HCEC 1CT (cell line): ENCODE measurements around the gene ERN1.
A peak's percentile ranks its signal among the peaks of the same experiment; 100 is the strongest.

Experiments
- DNase-seq: peaks from one replicate; pipeline ENCODE4 v3.0.0-alpha.2; 2017

ERN1 gene

DNA sequence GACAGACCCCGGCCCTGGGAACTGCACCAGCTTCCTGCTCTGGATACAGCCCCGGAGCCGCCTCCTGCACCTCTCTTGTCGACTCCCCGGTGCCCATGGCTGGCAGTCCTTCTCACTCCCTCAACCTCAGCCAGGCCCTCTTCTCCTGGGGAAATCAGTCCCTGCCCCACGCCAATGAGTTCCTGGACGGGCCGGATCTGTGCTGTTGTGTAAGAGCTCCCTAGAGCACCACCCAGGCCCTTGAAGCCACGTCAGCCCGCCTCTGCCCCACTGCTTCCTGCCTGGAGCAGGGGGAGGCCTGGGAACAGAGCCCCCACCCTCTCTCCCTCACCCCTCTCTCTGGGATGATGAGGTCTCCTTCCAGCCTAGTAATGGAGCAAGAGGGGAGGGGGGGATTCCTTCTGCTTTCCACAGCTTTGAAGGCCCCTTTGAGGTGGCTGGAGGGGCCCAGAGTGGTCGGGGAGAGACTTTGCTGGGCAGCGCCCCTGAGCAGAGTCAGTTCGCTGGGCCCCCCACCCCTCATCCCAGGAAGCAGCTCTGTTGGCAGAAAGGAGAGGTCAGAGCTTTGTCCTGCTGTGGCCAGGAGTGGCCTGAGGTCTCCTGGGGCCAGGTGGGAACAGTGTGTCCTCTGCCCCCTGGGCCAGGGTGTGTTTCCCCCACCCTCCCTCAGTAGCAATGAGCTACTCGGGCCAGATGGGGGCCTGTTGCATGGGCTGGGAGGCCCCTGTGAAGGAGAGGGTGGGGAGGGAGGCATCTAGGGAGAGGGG, 128.0 kb downstream of the ERN1 start:
- no peak for DNase-seq

DNA sequence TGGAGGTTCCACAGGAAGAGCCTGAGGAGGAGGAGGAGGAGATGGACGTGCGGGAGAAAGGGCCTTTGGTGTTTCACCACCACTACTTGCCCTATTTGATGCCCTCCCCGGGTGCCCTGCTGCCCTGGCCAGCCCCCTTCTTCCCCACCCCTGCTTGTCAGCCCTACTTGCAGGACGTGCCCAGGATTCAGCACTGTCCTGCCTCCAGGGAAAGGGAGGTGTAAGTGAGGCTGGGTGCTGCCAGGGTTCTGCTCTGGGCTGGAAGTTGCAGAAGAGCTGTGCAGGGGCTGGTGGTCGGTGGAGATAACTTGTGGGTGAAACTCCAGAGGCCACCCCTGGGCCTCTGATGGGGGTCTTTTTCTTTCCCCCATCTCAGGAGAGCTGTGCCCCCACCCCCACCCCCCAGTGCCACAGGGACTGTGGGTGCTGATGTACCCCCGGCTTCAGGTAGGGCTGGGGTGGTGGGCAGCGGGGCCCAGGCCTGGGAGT, 128.8 kb downstream of the ERN1 start:
- DNase-seq = no peak

DNA sequence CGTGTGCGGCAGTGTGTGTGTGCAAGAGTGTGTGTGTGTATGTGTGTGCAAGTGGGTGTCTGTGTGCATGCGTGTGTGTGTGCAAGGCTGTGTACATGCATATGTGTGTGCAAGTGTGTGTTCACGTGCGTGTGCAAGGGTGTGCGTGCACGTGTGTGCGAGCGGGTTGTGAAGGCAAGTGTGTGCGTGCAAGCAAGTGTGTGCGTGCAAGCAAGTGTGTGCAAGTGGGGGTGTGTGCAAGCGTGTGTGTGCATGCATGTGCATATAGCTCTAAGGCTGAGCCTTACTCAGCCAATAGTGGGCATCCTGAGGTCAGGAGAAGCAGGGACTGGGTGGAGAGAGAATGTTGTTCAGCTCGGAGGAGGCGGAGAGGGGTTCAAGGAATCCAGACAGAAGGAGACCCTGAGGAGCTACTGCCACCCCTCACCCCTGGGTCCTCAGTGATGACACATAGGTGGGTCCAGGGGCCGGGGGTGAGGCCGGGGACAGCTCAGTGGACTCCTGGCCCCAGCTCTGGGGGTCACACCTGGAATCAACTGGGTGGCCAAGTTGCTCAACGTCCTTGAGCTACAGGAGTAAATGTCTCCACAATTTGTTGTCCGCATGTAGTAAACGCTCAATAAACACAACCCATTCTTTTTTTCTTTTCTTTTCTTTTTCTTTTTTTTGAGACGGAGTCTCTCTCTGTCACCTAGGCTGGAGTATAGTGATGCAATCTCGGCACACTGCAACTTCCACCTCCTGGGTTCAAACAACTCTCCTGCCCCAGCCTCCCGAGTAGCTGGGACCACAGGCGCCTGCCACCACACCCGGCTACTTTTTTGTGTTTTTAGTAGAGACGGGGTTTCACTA, 130.0 kb downstream of the ERN1 start:
- DNase-seq = no peak

DNA sequence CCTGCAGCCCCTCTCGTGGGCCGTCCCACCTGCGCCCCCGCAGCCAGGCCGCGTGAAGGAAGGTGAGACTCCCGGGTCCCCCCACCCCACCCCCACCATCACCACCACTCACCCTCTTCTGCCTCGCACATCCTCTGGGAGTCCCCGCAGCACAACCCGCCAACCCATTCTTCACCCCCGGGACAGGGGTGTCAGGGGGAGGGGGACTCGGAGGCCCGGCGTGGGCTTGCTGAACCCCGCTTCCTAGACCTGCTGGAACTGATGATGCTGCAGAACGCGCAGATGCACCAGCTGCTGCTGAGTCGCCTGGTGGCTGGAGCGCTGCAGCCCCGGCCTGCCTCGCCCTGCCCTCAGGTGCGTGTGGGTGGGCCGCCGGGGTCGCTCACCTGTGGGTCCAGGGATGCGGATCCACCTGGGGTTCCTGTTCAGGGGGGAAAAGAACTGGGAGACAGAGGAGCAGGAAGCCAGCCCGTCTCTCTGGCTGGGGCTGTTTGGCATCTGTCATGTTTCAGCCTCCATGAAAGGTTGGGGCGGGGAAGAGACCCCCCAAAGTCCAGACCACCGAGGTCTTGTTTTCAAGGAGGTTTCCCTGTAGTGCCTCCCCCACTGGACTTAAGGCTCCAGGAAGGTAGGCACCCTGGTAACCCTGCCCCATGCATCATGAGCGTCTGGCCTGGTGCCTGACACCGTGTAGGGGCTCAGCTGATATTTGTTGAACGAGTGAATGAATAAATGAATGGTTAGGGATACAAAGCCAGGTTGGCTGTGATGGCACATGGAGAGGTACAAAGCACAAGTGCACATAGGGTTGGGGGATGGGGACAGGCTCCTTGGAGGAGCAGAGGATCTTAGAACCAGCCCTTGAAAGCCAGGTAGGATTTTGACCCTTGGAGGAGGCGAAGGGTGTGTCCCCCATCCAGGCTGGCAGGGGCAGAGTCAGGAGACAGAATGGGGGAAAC, 130.9 kb downstream of the ERN1 start:
- no peak for DNase-seq

DNA sequence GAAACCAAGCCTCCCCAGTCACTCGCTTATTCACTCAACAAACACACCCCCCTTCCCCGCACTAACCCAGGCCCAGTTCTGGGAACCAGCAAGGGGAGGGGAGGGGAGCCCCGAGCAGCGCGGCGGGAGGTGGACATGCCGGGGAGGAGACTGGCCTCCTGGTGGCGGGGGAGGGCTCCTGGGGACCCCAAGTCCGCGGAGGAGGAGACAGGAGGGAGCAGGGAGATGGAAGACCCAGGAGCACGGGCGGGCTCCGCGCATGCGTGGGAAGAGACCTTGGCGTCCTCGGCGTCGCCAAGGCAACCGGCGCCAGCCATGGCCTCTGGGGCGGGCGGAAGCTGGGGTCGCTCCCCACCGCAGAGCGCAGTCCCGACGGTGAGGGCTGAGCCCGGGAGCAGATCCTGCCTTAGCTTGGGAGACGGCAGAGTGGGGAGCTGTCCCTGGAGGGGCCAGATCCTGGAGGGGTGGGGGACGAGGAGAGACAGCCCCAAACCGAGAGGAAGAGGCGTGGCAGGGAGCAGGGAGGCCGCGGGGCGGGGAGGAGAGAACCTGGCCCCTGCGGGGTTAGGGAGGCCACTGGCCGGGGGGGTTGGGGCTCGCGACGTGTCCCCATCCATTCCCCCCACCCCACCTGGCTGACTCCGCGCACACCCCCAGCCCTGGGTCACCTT, 131.8 kb downstream of the ERN1 start, which contains the start of gene PRR29:
TSS of gene PRR29 (plus strand) at position 302 of the 671 bp plus-strand sequence. CDS start at position 316, 14 bp downstream.
- DNase-seq = peak; percentile 31

DNA sequence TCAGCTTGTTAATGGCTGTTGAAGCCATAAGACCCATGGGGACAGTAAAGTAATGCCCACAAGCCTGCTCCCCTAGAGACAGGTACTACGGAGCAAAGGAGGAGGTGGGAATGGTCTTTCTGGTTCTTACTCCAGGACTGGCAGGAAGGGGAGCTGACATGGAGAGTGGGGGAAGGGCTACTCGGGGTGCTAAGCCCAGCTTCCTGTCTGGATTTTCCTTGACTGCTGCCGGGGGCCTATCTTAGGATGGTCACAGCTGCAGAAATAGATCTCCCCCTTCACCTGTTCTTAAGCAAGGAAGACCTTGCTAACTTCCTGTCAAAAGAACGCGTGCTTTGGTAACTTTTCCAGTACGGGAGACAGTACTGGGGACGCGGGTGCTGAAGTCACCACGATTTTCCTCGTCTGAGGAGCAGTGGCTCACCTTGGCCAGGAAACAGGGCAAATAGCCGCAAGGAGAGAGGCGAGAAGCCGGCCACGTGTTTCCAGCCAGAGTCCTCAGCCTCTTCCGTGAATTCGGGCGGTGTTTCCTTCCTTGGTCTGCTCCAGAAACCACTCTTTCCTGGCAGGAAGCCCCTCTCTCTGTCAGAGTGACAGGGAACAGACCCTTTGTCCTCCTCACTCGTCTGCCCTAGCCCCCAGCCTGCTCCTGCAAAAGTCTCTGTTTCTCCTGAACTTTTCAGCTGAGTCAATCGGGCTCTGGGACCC, 132.4 kb downstream of the ERN1 start:
- no peak for DNase-seq

DNA sequence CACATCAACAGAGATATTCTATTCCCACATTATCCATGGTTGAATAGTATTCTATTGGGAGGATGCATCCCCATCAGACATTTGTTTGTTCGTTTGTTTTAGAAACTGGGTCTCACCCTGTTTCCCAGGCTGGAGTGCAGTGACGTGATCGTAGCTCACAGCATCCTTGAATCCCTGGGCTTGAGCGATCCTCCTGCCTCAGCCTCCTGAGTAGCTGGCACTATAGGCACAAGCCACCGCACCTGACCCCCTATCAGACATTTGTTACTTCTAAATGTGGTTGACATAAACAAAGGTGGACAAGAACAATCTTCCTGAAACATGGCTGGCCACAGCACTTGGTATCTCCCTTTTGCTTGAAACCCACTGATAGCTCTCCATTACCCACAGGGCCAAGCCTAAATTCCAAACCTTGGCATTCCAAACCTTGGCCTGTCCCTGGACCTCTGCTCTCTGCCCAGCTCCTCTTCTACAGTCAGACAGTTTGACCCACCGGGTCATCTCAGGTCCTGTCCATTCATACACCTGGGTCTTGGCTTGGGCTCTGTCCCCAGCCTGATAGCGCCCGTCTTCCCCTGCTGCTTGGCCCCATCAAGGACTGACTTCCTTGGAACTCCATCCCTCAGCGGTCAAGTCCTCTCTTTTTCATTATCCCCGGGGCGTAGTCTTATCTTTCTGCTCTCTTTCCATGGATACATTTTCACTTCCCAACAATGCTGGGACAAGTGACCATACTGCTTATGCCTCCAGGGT, 133.3 kb downstream of the ERN1 start:
- no peak for DNase-seq

DNA sequence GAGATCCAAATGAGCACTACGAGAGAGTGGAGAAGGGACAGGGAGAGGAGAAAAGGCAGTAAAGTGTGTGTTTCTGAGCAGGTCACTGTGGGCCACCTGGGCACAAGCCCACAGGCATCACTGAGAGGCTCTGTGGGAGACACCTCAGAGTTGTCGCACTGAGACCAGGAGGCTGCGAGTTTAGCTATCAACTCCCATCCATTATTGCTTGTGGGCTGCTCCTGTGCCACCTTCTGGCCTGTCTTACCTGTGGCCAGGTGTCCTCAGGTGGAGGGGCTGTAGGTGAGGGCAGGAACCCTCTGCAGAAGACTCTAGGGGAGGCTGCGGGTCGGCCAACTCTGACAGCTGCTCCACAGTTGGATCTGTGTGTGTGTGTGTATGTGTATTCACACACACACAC, 134.3 kb downstream of the ERN1 start:
- no peak for DNase-seq

DNA sequence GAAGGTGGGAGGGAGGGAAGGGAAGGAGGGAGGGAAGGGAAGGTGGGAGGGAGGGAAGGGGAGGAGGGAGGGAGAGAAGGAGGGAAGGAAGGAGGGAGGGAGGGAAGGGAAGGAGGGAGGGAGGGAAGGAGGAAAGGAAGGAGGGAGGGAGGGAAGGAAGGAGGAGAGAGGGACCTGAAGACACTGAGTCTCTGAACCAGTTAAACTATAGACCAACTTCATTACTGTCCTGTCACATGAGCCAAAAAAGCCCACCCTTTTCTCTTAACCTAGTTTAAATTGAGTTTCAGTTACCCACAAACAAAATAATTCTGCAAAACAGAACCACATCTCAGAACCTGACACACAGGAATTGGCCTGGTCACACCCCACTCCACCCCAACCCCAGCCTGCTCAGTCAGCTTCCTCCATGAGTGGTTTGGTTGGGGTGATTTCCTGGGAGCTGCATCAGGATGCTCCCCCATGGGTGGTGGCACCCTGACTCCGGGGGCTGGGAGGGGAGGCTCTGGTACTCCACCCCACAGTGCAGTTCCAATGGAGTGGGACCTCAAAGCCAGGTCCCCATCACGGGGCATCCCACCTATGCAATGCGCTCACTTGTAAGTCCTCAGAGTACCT, 136.5 kb downstream of the ERN1 start:
- no peak for DNase-seq

DNA sequence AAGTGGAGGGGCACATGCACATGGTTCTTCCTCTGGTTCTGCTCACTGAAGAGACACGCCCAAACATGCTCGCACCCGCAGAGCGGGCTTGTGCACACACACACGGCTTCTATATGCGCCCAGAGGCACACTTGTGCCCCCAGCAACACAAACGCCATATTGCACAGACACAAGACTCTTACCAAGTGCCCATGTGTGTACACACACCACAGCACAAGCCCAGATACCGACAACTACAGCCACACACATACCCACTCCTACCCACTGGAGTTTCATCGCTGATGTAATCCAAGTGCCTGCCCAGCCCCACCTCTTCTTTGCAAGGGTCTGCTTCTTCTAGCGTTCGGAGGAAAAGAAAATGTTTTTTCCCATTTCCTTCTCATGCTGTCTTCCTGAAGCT, 138.3 kb downstream of the ERN1 start:
- no peak for DNase-seq

DNA sequence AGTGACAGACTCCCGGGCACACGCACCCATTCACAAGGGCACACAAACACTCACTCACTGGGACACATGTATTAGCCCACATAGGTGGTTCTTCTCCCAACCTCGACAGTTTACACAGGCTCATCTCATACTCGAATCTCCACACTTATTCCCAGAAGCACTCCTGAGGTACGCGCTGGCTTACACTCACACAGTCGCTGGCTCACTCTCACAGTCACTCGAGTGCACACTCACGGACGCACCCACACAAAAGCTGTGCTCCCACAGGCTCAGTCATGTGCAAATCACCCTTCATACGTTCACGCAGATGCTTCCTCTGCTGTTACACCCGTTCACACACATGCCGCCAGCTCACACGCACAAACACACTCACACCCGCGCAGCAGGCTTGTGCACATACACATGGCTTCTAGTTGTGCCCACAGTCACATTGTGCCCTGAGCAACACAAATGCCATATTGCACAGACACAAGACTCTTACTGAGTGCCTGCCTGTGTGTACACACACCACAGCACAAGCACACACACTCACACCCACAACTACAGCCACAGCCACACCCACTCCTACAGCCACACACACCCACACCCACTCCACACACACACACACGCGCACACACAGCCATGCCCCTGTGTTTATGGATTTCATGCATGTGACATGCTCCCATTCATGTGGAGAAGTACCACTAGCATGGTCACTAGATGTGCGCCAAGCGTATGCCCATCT, 140.2 kb downstream of the ERN1 start:
- DNase-seq = no peak
